Measurements from ENCODE around the gene DOCK2. TPM values are rescaled to one million over a fixed set of nuclear protein-coding genes. Genes with fewer than 3 reads are reported as not detected.

Gene DOCK2
- total RNA-seq, 2 experiments from 2014 or later, result 161 to 205 TPM

GRCh38 chr5:169840405-169840804 is 203.3 kb downstream of the DOCK2 start:
- no TSS peak for BruUV-seq (replicated peaks)
- ChIA-PET CTCF (ENCODE audit: unreplicated experiment) (interaction anchor here (0.6 kb wide), 1 partner anchor 181 kb away, joined by 3 read pairs; no protein-coding TSS in a partner anchor), POLR2A (no interaction called here)
- Histone ChIP-seq H3K9me2 (ENCODE audit: insufficient read depth, low read length) (no peaks in the 10 kb centered on the region), H2AFZ (ENCODE audit: low read length) (no peak overlapping the region), H3K4me3 (ENCODE audit: low read depth, low read length, poor library complexity, severe bottlenecking) (no peak overlapping the region), H3K4me1 (ENCODE audit: insufficient read depth, low read length, poor library complexity, severe bottlenecking) (no peaks in the 10 kb centered on the region), H3K4me2 (ENCODE audit: low read length) (no peak overlapping the region), H4K20me1 (ENCODE audit: insufficient read depth, low read length) (no peaks in the 10 kb centered on the region), H3K36me3 (ENCODE audit: insufficient read depth, low read length) (peaks cover 67% of the 10 kb centered on the region), H3K79me2 (ENCODE audit: insufficient read depth, low read depth, low read length) (no peaks in the 10 kb centered on the region), H3K9me3 (ENCODE audit: low read length) (no peaks in the 10 kb centered on the region), H3K27ac (ENCODE audit: low read depth, low read length, poor library complexity, severe bottlenecking) (no peak overlapping the region)
- TF ChIP-seq EZH2phosphoT487 (IDR thresholded peaks at IDR 0.05; ENCODE audit: borderline replicate concordance, low read depth, low read length), result no peak
- TF ChIP-seq CTCF (conservative IDR thresholded peaks at IDR 0.05; ENCODE audit: low read length), result no peak
- no peak for DNase-seq (ENCODE audit: low spot score)
- intact Hi-C loops (cut with micrococcal nuclease; ENCODE audit: unreplicated experiment), result no loop called here

DNA sequence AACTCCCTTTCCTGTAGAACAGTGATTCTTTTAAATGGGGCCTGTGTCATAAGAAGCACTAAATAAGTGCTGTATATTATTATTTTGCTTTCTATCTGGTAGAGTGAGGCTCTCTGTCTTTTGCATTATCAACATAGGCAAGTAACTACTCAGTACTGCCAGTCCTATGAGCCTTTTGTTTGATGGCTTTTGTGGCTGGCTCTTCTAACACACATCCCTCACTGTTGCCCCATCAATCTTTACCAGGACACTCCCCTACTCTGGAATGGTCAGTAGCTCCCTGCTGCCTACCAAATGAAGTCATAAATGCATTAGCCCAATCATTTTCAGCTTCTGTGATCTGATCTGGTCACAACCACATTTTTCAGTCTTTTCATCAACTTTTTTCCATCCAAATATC is 205.6 kb downstream of the DOCK2 start:
- H3K4me1 ChIP-seq (ENCODE audit: insufficient read depth, low read length, poor library complexity, severe bottlenecking), result no peaks in the 10 kb centered on the region
- no peaks in the 10 kb centered on the region for H3K79me2 ChIP-seq (ENCODE audit: insufficient read depth, low read depth, low read length)
- no peak for TF ChIP-seq EZH2phosphoT487 (IDR thresholded peaks at IDR 0.05; ENCODE audit: borderline replicate concordance, low read depth, low read length)
- intact Hi-C loops (cut with micrococcal nuclease; ENCODE audit: unreplicated experiment), result no loop called here
- CTCF ChIA-PET (ENCODE audit: unreplicated experiment), result no interaction called here
- no peak overlapping the region for H3K27ac ChIP-seq (ENCODE audit: low read depth, low read length, poor library complexity, severe bottlenecking)
- H3K4me2 ChIP-seq (ENCODE audit: low read length), result no peak overlapping the region
- no peak overlapping the region for H3K4me3 ChIP-seq (ENCODE audit: low read depth, low read length, poor library complexity, severe bottlenecking)
- H2AFZ ChIP-seq (ENCODE audit: low read length), result no peak overlapping the region
- no peaks in the 10 kb centered on the region for H3K9me3 ChIP-seq (ENCODE audit: low read length)
- DNase-seq (ENCODE audit: low spot score), result no peak
- no peaks in the 10 kb centered on the region for H4K20me1 ChIP-seq (ENCODE audit: insufficient read depth, low read length)
- no peaks in the 10 kb centered on the region for H3K9me2 ChIP-seq (ENCODE audit: insufficient read depth, low read length)
- H3K36me3 ChIP-seq (ENCODE audit: insufficient read depth, low read length), result peaks cover 88% of the 10 kb centered on the region
- POLR2A ChIA-PET, result no interaction called here
- BruUV-seq (replicated peaks), result no TSS peak

DNA sequence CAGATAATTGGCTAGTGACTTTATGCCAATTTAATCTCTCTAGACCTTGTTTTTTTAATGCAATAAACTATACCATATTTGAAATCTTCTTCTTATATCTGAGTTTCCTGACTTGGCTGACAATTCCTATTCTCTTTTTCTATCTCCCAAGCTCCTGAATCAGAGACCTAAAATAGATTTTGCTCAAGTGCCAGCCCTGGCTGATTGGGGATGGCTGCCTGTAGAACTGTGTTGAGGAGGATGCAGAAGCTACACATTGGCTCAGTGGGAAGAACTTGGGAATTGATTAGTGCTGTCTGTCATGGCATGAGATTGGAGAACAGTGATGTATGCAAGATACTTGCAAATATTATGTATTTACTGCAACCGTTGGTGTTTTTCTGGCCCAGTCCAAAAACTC is 210.4 kb downstream of the DOCK2 start:
- DNase-seq (ENCODE audit: low spot score), result no peak
- Histone ChIP-seq H3K9me3 (ENCODE audit: low read length) (0 out of 2 replicates have a peak, but pooled peaks cover 22% of the 10 kb centered on the region), H3K4me1 (ENCODE audit: insufficient read depth, low read length, poor library complexity, severe bottlenecking) (no peaks in the 10 kb centered on the region), H3K36me3 (ENCODE audit: insufficient read depth, low read length) (peaks cover 95% of the 10 kb centered on the region), H3K9me2 (ENCODE audit: insufficient read depth, low read length) (no peaks in the 10 kb centered on the region), H3K27ac (ENCODE audit: low read depth, low read length, poor library complexity, severe bottlenecking) (no peak overlapping the region), H4K20me1 (ENCODE audit: insufficient read depth, low read length) (no peaks in the 10 kb centered on the region), H3K4me3 (ENCODE audit: low read depth, low read length, poor library complexity, severe bottlenecking) (no peak overlapping the region), H2AFZ (ENCODE audit: low read length) (no peak overlapping the region), H3K4me2 (ENCODE audit: low read length) (no peak overlapping the region), H3K79me2 (ENCODE audit: insufficient read depth, low read depth, low read length) (no peaks in the 10 kb centered on the region)
- intact Hi-C loops (cut with micrococcal nuclease; ENCODE audit: unreplicated experiment), result no loop called here
- ChIA-PET POLR2A (no interaction called here), CTCF (ENCODE audit: unreplicated experiment) (no interaction called here)
- no TSS peak for BruUV-seq (replicated peaks)
- TF ChIP-seq CTCF (conservative IDR thresholded peaks at IDR 0.05; ENCODE audit: low read length) (no peak), EZH2phosphoT487 (IDR thresholded peaks at IDR 0.05; ENCODE audit: borderline replicate concordance, low read depth, low read length) (no peak)

Measured in OCI-LY7 (cell line).